H9 (cell line): Measurements from ENCODE around the gene MMP19. TPM values are rescaled to one million over a fixed set of nuclear protein-coding genes. Genes with fewer than 3 reads are reported as not detected.

ENCODE experiments used
- DNase-seq: peaks from one replicate; pipeline ENCODE4 v3.0.0-alpha.2; 2017
- H2AFZ ChIP-seq: one replicate; pipeline ENCODE4 v1.6.1; 2013; ENCODE audit warnings: mild to moderate bottlenecking, low read length, control low read depth, moderate library complexity
- H2AK5ac ChIP-seq: 2 replicates; pipeline ENCODE4 v1.6.1; 2013; ENCODE audit warnings: low read length, control low read depth, mixed read lengths; ENCODE audit not compliant: insufficient read length
- H2BK120ac ChIP-seq: one replicate; pipeline ENCODE4 v1.6.1; 2013; ENCODE audit warnings: low read depth, mild to moderate bottlenecking, low read length, control low read depth, inconsistent platforms; ENCODE audit not compliant: poor library complexity, severe bottlenecking
- H2BK12ac ChIP-seq: 2 replicates; pipeline ENCODE4 v1.6.1; 2013; ENCODE audit warnings: low read length, control low read depth, mixed read lengths, low read depth; ENCODE audit not compliant: insufficient read length
- H2BK15ac ChIP-seq: 2 replicates; pipeline ENCODE4 v1.6.1; 2013; ENCODE audit warnings: low read depth, low read length, control low read depth
- H2BK20ac ChIP-seq: one replicate; pipeline ENCODE4 v1.6.1; 2013; ENCODE audit warnings: low read depth, mild to moderate bottlenecking, low read length, control low read depth, inconsistent platforms; ENCODE audit not compliant: poor library complexity, severe bottlenecking
- H2BK5ac ChIP-seq: 2 replicates; pipeline ENCODE4 v1.6.1; 2013; ENCODE audit warnings: low read length, control low read depth, mixed read lengths; ENCODE audit not compliant: insufficient read length
- H3K14ac ChIP-seq: 2 replicates; pipeline ENCODE4 v1.6.1; 2013; ENCODE audit warnings: low read length, control low read depth; ENCODE audit not compliant: insufficient read depth
- H3K18ac ChIP-seq: 2 replicates; pipeline ENCODE4 v1.6.1; 2013; ENCODE audit warnings: low read depth, mild to moderate bottlenecking, mixed read lengths, low read length, control low read depth; ENCODE audit not compliant: insufficient read length
- H3K23ac ChIP-seq: 2 replicates; pipeline ENCODE4 v1.6.1; 2013; ENCODE audit warnings: low read length, control low read depth, mixed read lengths, low read depth; ENCODE audit not compliant: insufficient read length
- H3K23me2 ChIP-seq: 2 replicates; pipeline ENCODE4 v1.6.1; 2013; ENCODE audit warnings: low read depth, mild to moderate bottlenecking, mixed read lengths, low read length, control low read depth; ENCODE audit not compliant: insufficient read length, poor library complexity, severe bottlenecking
- H3K27ac ChIP-seq: 2 replicates; pipeline ENCODE4 v1.5.1; 2013; ENCODE audit warnings: low read length, control low read depth, mixed read lengths, low read depth; ENCODE audit not compliant: insufficient read length
- H3K27me3 ChIP-seq: 2 replicates; pipeline ENCODE4 v1.6.1; 2013; ENCODE audit warnings: low read length, control low read depth, inconsistent platforms; ENCODE audit not compliant: insufficient read depth
- H3K4ac ChIP-seq: 2 replicates; pipeline ENCODE4 v1.6.1; 2013; ENCODE audit warnings: low read depth, mild to moderate bottlenecking, control low read depth, inconsistent platforms, low read length, moderate library complexity
- H3K4me1 ChIP-seq: 2 replicates; pipeline ENCODE4 v1.6.1; 2013; ENCODE audit warnings: low read length, control low read depth, inconsistent platforms; ENCODE audit not compliant: insufficient read depth
- H3K4me2 ChIP-seq: 2 replicates; pipeline ENCODE4 v1.6.1; 2013; ENCODE audit warnings: low read length, control low read depth, mixed read lengths; ENCODE audit not compliant: insufficient read length, insufficient read depth
- H3K56ac ChIP-seq: 2 replicates; pipeline ENCODE4 v1.6.1; 2013; ENCODE audit warnings: low read depth, mild to moderate bottlenecking, mixed read lengths, low read length, control low read depth; ENCODE audit not compliant: insufficient read length
- H3K79me1 ChIP-seq: 2 replicates; pipeline ENCODE4 v1.6.1; 2013; ENCODE audit warnings: low read depth, mild to moderate bottlenecking, moderate library complexity, low read length, control low read depth, inconsistent platforms; ENCODE audit not compliant: insufficient read depth, poor library complexity, severe bottlenecking
- H3K79me2 ChIP-seq: 2 replicates; pipeline ENCODE4 v1.6.1; 2013; ENCODE audit warnings: low read length, control low read depth, inconsistent platforms; ENCODE audit not compliant: insufficient read depth
- H3K9ac ChIP-seq: 2 replicates; pipeline ENCODE4 v1.6.1; 2013; ENCODE audit warnings: low read length, control low read depth, mixed read lengths; ENCODE audit not compliant: insufficient read length; ENCODE audit errors: extremely low read depth
- H3K9me3 ChIP-seq: one replicate; pipeline ENCODE4 v1.6.1; 2013; ENCODE audit warnings: low read depth, low read length, inconsistent platforms; ENCODE audit not compliant: control insufficient read depth
- H3T11ph ChIP-seq: one replicate; pipeline ENCODE4 v1.6.1; 2013; ENCODE audit warnings: mild to moderate bottlenecking, low read length, control low read depth, inconsistent platforms
- H4K20me1 ChIP-seq: one replicate; pipeline ENCODE4 v1.6.1; 2013; ENCODE audit not compliant: control insufficient read depth, insufficient read length, insufficient read depth
- H4K5ac ChIP-seq: 2 replicates; pipeline ENCODE4 v1.6.1; 2013; ENCODE audit warnings: low read depth, mild to moderate bottlenecking, mixed read lengths, low read length, control low read depth; ENCODE audit not compliant: insufficient read length
- H4K8ac ChIP-seq: replicated peaks from 2 replicates; pipeline ENCODE4 v1.6.1; 2013; ENCODE audit warnings: low read length, control low read depth, mixed read lengths, low read depth; ENCODE audit not compliant: insufficient read length
- H4K91ac ChIP-seq: 2 replicates; pipeline ENCODE4 v1.6.1; 2013; ENCODE audit warnings: low read depth, mild to moderate bottlenecking, moderate library complexity, mixed read lengths, low read length, control low read depth; ENCODE audit not compliant: insufficient read length
- H3K27ac Mint-ChIP-seq, 3 experiments: 2 replicates in 2 of 3; 3 replicates in 1 of 3; pipeline ENCODE4 v1.8.0; 2020 to 2021; ENCODE audit warnings: mixed read lengths in 3 of 3, mild to moderate bottlenecking in 1 of 3, moderate library complexity in 1 of 3
- H3K27me3 Mint-ChIP-seq: 2 replicates; pipeline ENCODE4 v1.8.0; 2021; ENCODE audit warnings: low read depth, mild to moderate bottlenecking, moderate library complexity, mixed read lengths
- H3K36me3 Mint-ChIP-seq, 3 experiments: 2 replicates in 2 of 3; 3 replicates in 1 of 3; pipeline ENCODE4 v1.8.0; 2020 to 2021; ENCODE audit warnings: low read depth in 3 of 3, mixed read lengths in 3 of 3; ENCODE audit not compliant: insufficient read depth in 1 of 3
- H3K4me1 Mint-ChIP-seq, 2 experiments: 2 replicates each; pipeline ENCODE4 v1.8.0; 2020; ENCODE audit warnings: mixed read lengths in 2 of 2
- H3K4me3 Mint-ChIP-seq, 2 experiments: 2 replicates in 1 of 2; 3 replicates in 1 of 2; pipeline ENCODE4 v1.8.0; 2020 to 2021; ENCODE audit warnings: mild to moderate bottlenecking in 2 of 2, mixed read lengths in 2 of 2, moderate library complexity in 1 of 2
- H3K9me3 Mint-ChIP-seq, 2 experiments: 2 replicates in 1 of 2; 3 replicates in 1 of 2; pipeline ENCODE4 v1.8.0; 2020; ENCODE audit warnings: mild to moderate bottlenecking in 2 of 2, mixed read lengths in 2 of 2, moderate library complexity in 1 of 2
- WGBS: extraction: QIAGEN DNeasy Blood & Tissue Kit; methylation state at CpG from one replicate; pipeline ENCODE4 v1.1.7; 2013; ENCODE audit warnings: missing lambda C conversion rate, low lambda C conversion rate, mixed read lengths; ENCODE audit not compliant: insufficient read length; ENCODE audit errors: extremely low coverage; 5-methylcytosine and 5-hydroxymethylcytosine counted together
- total RNA-seq: library from RNA; stranded (reverse); gene quantifications from 2 replicates; pipeline ENCODE4 v1.2.1, GENCODE V29; 2021
- TF ChIP-seq, protein P1 (sequence below): fragments of 200-600 bp; sonication (generic); conservative IDR thresholded peaks from 3 replicates; pipeline ENCODE4 v1.8.0; 2021; ENCODE audit warnings: antibody characterized with exemption, mild to moderate bottlenecking

MMP19 gene
- total RNA-seq, 1 experiment from 2014 or later, result 1.7 TPM

DNA sequence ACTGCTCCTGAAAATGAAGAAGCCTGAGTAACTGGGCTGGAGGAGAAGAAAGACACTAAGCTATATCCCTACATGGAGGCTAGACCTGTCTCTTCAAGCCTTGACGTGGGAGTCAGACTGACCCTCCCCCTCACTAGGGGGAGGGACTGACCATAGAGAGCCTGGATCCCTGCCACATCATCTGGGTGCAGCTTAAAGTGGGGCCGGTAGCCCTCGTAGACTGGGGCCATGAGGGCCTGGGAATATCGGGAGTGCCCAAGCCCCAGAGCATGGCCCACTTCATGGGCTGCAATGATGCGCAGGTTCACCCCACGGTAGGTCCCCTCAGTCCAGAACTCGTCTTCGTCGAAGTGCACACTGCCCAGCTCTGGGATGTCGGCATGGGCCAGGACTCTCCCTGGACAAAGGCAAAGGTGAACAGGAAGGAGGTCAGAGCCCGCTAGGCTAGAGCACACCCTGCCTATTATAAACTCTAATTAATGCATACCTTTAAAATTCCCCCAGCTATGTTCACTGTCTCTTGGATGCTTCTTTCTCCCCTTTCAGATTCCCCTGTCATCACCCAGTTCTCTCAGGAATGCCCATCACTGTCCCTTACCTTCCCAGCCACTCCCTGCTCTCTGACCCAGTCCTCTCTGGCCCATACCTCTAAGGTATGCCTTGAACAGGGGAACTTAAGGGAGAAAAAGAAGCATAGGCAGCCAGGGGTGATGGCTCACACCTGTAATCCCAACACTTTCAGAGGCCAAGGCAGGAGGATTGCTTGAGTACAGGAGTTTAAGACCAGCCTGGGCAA is 3.2 kb downstream of the MMP19 start:
- H2BK15ac ChIP-seq, result no peak overlapping the region
- Mint-ChIP-seq H3K27ac (peak overlapping the region in 1 of 3 experiments; percentile 78; a peak in 2 of 7 replicates), H3K36me3 (peaks cover 0 to 2% (median 0%) of the 10 kb centered on the region in 3 experiments; a peak in 1 of 7 replicates), H3K9me3 (no peaks in the 10 kb centered on the region), H3K4me1 (peaks cover 21 to 23% of the 10 kb centered on the region in 2 experiments), H3K27me3 (peaks cover 2% of the 10 kb centered on the region; the same call in 1 of the 2 replicates), H3K4me3 (no peak overlapping the region)
- H3K79me2 ChIP-seq, result no peaks in the 10 kb centered on the region
- H2BK5ac ChIP-seq, result no peak overlapping the region
- H3T11ph ChIP-seq, result no peak overlapping the region
- no peaks in the 10 kb centered on the region for H3K23me2 ChIP-seq
- H3K9me3 ChIP-seq, result no peaks in the 10 kb centered on the region
- TF ChIP-seq, protein P1, sequence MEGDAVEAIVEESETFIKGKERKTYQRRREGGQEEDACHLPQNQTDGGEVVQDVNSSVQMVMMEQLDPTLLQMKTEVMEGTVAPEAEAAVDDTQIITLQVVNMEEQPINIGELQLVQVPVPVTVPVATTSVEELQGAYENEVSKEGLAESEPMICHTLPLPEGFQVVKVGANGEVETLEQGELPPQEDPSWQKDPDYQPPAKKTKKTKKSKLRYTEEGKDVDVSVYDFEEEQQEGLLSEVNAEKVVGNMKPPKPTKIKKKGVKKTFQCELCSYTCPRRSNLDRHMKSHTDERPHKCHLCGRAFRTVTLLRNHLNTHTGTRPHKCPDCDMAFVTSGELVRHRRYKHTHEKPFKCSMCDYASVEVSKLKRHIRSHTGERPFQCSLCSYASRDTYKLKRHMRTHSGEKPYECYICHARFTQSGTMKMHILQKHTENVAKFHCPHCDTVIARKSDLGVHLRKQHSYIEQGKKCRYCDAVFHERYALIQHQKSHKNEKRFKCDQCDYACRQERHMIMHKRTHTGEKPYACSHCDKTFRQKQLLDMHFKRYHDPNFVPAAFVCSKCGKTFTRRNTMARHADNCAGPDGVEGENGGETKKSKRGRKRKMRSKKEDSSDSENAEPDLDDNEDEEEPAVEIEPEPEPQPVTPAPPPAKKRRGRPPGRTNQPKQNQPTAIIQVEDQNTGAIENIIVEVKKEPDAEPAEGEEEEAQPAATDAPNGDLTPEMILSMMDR, result no peak
- no peaks in the 10 kb centered on the region for H3K79me1 ChIP-seq
- no peak overlapping the region for H2BK20ac ChIP-seq
- H3K23ac ChIP-seq, result no peak overlapping the region
- H2AFZ ChIP-seq, result no peak overlapping the region
- WGBS, result no CpG with 5 or more reads among the region's 11 CpGs
- H4K20me1 ChIP-seq, result peaks cover 3% of the 10 kb centered on the region
- H3K4ac ChIP-seq, result no peak overlapping the region
- H3K14ac ChIP-seq, result no peak overlapping the region
- no peak for DNase-seq
- no peak overlapping the region for H3K9ac ChIP-seq
- H2AK5ac ChIP-seq, result no peak overlapping the region
- no peak overlapping the region for H4K8ac ChIP-seq
- no peak overlapping the region for H3K56ac ChIP-seq
- H4K5ac ChIP-seq, result no peak overlapping the region
- no peak overlapping the region for H3K4me2 ChIP-seq
- H4K91ac ChIP-seq, result no peak overlapping the region
- H3K27me3 ChIP-seq, result no peaks in the 10 kb centered on the region
- H3K4me1 ChIP-seq, result no peaks in the 10 kb centered on the region; the same call in 1 of the 2 replicates
- no peak overlapping the region for H3K27ac ChIP-seq
- no peak overlapping the region for H2BK120ac ChIP-seq
- H3K18ac ChIP-seq, result no peak overlapping the region
- H2BK12ac ChIP-seq, result no peak overlapping the region
